GM18505 (cell line): ENCODE data around the gene CD8A.

Experiments
- ATAC-seq: cut with Tn5 transposase; IDR thresholded peaks from one replicate; pipeline ENCODE4 v1.9.1; 2021; ENCODE audit not compliant: unreplicated experiment
- POLR2A ChIP-seq: IDR thresholded peaks from 4 replicates; pipeline ENCODE4 v1.6.1; 2011; ENCODE audit warnings: borderline replicate concordance; ENCODE audit not compliant: insufficient read depth, insufficient read length; ENCODE audit errors: extremely low read depth

CD8A gene

DNA sequence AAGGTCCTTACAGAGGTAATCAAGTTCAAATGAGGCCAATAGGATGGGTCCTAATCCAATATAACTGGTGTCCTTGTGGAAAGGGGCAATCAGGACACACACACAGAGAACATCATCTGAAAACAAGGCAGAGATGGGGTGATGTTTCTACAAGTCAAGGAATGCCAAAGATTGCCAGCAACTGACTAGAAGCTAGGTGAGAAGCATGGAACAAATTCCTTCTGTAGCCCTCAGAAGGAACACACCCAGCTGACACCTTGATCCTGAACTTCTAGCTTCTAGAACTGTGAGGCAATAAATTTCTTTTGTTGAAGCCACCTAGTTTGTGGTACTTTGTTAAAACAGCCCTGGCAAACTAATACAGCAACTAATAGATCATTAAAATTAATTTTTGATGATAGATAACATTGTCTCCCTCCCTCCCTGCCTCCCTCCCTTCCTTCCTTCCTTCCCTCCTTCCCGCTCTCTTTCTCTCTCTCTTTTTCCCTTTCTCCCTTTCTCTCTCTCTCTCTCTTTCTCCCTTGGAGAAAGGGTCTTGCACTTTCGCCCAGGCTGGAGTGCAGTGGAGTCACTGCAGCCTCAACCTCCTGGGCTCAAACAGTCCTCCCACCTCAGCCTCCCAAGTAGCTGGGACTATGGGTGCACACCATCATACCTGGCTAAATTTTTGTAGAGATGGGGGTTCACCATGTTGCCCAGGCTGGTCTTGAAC, 10.3 kb upstream of the CD8A start:
- ATAC-seq, result no peak
- TF ChIP-seq POLR2A, result no peak

DNA sequence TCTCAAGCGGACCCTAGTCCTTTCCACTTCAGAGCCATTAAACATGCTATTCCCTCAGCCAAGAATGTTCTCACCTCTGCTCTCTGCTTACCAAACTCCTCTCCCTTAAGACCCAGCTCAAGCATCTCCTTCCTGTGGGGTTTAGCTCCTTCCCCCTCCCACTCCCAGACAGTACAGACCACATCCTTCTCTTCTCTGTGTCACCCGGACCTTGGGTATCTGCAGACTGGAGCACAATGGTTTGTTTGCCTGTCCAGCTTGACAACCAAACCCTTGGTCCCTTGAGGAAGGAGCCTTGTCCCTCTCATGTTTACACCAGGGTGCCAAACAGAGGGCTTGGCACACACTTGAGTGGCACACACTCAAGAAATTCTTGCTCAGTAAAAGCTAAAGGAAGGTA, 4.1 kb upstream of the CD8A start:
- ATAC-seq, result no peak
- TF ChIP-seq POLR2A, result no peak

DNA sequence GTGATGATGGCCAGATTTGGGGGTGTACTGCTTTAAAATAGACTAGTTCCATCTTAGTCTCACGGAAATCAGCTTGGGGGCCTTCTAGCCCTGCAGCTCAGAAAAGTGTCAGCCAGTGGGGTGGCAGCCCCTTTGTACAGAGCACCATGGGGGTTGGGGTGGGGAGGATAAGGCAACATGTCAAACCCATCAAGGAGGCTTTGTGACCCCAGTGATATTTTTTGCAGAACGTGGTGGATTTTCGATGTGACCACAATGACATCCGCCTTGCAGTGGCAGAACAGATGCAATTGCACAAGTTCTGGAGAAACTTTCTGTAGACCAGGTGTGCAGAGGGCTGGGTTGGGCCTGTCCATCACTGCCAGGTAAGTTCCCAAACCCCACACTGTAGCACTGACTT, 3.0 kb upstream of the CD8A start:
- ATAC-seq, result no peak
- no peak for TF ChIP-seq POLR2A

DNA sequence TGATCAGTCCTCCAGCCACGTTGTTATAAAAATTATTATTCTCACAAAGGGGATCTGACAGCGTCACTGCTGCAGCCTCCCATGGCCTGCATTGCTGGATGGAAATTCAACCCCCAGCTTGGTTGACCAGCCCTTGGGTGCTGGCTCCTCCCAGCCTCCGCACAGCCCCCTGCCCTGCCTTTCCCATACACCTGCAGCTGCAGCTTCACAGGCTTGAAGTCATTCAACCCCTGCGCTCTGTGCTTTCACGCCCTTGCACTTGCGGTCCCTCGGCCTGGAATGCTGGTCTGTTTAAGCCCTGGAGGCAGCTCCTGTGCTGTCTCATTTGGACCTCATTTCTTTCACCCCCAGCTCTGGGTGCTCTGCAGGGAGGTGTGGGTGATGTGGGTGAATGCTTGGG, 860 bp upstream of the CD8A start:
- TF ChIP-seq POLR2A, result no peak
- no peak for ATAC-seq

DNA sequence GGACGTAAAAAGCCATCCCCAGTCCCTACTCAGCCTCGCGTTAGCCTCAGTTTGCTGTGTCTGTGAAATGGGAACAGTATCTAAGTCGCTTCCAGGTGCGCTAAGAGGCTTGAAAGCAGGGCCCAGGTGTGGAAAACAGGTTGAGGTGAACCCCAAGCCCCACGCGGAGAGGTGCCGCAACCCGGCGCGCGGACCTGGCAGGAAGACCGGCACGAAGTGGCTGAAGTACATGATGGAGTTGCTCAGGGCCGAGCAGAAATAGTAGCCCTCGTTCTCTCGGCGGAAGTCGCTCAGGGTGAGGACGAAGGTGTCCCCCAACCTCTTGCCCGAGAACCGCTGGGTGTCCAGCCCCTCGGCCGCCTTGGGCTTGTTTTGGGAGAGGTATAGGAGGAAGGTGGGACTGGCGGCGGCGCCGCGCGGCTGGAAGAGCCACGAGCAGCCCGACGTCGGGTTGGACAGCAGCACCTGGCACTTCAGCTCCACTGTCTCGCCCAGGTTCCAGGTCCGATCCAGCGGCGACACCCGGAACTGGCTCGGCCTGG, 508 bp downstream of the CD8A start:
- ATAC-seq, result no peak
- no peak for TF ChIP-seq POLR2A

DNA sequence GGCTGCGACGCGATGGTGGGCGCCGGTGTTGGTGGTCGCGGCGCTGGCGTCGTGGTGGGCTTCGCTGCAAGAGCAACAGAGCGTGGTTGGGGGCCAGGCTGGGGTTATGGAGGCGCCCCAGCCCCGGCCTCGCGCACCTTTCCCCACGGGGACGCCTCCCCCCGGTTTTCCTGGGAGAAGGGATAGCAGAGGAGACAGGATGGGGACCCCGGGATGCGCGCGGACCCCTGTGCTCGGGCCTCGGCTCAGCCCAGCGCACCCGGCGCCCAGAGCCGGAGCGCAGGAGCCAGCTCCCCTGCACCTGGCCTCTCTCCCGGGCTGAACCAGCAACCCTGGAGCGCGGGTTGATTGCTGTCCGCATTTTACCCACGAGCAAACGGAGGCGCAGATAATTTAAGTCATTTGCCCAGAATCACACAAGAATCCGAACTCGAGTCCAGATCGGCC, 1.0 kb downstream of the CD8A start:
- no peak for ATAC-seq
- TF ChIP-seq POLR2A, result no peak

DNA sequence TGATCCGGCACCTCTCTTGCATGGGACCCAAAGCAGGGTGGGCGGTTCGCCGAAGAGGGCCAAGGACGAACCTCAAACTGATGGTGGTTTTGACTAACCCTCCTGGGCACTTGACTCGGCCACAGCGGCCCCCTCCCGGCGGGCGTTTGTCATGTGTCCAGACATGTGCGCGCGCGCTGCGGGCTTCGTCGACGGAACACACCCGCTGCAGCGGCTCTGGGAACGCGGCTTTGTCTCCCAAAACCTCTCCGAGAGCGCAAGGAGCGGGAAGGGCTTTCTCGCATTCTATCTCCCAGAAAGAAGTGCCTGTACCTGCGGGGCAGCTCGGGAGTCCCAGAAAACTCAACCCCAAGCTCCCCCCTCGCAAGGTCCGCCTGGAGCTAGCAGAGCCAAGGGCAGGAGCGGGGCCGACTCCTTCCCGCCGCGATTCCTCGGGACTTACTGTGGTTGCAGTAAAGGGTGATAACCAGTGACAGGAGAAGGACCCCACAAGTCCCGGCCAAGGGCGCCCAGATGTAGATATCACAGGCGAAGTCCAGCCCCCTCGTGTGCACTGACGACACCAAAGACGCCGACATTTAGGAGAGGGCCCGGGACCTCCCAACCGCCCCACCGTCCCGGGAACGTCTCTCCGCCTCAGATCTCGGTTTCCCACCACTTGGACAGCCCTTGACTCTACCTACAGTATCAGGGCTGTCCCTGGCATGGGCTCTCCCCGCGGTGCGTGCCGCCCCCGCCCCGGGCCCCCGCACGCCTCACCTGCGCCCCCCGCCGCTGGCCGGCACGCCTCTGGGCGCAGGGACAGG, 1.6 kb downstream of the CD8A start:
- no peak for TF ChIP-seq POLR2A
- no peak for ATAC-seq

- no peak for ATAC-seq
- TF ChIP-seq POLR2A, result no peak
These were observed 2.5 kb downstream of the CD8A start for GRCh38 chr2:86788165-86788564.

DNA sequence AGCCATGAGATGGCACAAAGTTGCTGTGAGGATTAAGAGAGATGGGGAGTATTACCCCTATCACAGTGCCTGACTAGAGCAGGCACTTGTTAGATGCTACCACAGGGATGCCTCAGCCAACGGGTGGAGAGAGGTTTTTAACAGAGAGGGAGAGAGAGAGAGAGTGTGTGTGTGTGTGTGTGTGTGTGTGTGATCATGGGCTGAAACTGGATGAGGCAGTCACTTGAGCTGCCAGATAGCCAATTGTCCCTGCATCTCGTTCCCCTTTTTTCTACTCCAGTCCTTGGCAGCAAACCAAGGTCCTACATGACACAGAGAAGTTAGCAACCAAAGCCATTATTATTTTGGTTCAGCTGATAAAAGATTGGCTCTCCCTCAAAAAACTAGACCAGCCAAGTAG, 3.0 kb downstream of the CD8A start:
- TF ChIP-seq POLR2A, result no peak
- ATAC-seq, result no peak

DNA sequence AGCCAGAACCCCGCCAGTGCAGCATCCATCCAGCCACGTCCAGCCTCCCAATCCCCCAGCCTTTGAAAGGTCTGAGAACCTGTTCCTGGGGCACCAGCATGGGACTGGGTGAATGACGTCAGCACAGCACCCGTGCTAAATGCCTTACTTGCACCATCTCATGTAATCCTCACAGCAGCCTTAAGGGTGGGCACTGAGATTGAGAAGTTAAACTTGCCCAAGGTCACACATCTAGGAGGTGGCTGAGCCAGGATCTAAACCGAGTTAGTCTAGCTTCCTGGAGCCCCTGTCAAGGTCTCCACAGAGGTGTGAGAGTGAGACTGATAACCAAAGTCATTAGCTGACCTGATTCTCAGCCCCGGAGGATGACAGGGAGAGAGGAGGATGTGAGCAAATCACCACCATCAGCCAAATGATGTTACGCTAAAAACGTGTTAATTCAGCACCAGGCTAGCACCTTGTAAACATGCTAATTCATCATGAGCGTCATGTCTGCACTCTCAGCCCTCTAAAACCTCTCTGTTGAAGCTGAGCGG, 4.6 kb downstream of the CD8A start:
- TF ChIP-seq POLR2A, result no peak
- ATAC-seq, result no peak

DNA sequence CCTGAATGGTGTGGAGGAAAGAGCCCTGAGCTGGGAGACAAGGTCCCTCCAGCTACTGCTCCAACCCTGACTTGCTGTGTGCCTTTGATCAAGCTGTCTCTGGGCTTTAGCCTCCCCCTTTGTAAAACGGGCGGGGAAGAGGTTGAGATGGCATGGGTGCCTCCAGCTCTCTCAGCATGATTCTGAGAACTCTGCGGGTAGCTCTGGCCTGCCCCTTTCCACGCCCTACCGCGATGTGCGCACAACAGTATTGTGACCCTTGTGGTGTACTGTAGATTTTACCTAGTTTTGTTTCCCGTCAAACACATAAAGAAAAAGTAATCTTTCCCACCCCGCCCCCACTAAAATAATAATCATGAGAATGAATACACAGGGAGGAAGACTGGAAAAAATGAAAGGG, 5.3 kb downstream of the CD8A start:
- ATAC-seq, result no peak
- no peak for TF ChIP-seq POLR2A

DNA sequence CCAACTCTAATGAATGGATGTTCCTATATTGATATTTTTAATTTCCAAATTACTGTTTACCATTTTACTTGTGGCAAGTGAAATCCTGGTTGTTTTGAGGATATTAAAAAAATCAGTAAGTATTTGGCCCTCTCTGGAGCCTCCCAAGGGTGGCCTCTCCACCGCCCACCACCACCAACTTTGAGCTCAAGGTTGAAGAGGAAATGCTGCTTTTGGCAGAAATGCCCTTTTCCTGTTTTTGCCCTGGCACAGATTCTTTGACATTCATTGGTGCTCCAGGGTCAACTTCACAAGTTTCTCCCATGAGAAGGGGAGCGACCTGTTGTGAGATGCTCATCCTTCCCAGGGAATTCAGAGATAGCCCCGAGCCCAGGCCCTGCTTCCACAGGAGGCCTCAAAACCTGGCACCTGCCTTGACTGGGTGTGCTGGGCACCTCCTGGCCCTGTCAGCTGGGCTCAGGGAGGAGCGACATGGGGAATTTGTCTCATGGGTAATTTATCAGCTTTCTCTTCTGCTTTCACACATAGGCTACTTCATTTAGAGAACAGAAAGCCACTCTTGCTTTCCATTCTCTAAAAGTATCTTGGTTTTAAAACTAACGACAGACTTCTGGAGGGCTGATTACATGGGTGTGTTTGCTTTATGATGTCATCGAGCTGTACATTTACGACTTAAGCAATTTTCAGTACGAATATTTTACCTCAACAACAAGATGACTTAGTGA, 6.9 kb downstream of the CD8A start:
- no peak for TF ChIP-seq POLR2A
- ATAC-seq, result peak; percentile 89

GRCh38 chr2:86782748-86783147, 8.0 kb downstream of the CD8A start:
- ATAC-seq, result no peak

More at GRCh38 chr2:86782748-86783147, 8.0 kb downstream of the CD8A start:
- TF ChIP-seq POLR2A, result no peak
